Duodenal mucosa (tissue), 2 donors: Measurements from ENCODE around the gene CHRDL1.

ENCODE experiments used
- H3K27ac ChIP-seq: one replicate; pipeline ENCODE4 v1.7.0; 2013; ENCODE audit warnings: low read depth, low read length
- H3K27me3 ChIP-seq, 2 donors: one replicate each; pipeline ENCODE4 v1.7.0; 2013; ENCODE audit warnings: low read length in 2 of 2, control low read depth in 1 of 2; ENCODE audit not compliant: insufficient read depth in 2 of 2, control insufficient read depth in 1 of 2
- H3K36me3 ChIP-seq, 2 donors: one replicate each; pipeline ENCODE4 v1.7.0; 2013; ENCODE audit warnings: low read length in 2 of 2, control low read depth in 1 of 2; ENCODE audit not compliant: insufficient read depth in 2 of 2, control insufficient read depth in 1 of 2
- H3K4me1 ChIP-seq, 2 donors: one replicate each; pipeline ENCODE4 v1.7.0; 2013; ENCODE audit warnings: low read length in 2 of 2, control low read depth in 1 of 2; ENCODE audit not compliant: insufficient read depth in 2 of 2, control insufficient read depth in 1 of 2
- H3K4me3 ChIP-seq, 2 donors: one replicate each; pipeline ENCODE4 v1.7.0; 2013; ENCODE audit warnings: low read length in 2 of 2, low read depth in 1 of 2
- H3K9ac ChIP-seq, 2 donors: one replicate each; pipeline ENCODE4 v1.7.0; 2013; ENCODE audit warnings: low read length in 2 of 2, low read depth in 1 of 2
- H3K9me3 ChIP-seq, 2 donors: one replicate each; pipeline ENCODE4 v1.7.0; 2013; ENCODE audit warnings: low read length in 2 of 2, control low read depth in 1 of 2; ENCODE audit not compliant: control insufficient read depth in 1 of 2

Gene CHRDL1

GRCh38 chrX:110796407-110796697 lies 735 bp upstream of the CHRDL1 start:
- H3K27ac ChIP-seq = no peak overlapping the region
- H3K4me3 ChIP-seq = peak overlapping the region in 1 of 2 donors; percentile 40

GRCh38 chrX:110794601-110795000 lies 1.0 kb downstream of the CHRDL1 start:
- Histone ChIP-seq H3K4me3 (no peak overlapping the region), H3K27me3 (peaks cover 0 to 4% of the 10 kb centered on the region in 2 donors), H3K4me1 (no peaks in the 10 kb centered on the region), H3K36me3 (no peaks in the 10 kb centered on the region), H3K9ac (no peak overlapping the region), H3K27ac (no peak overlapping the region), H3K9me3 (no peaks in the 10 kb centered on the region)

More at GRCh38 chrX:110796407-110796697, 735 bp upstream of the CHRDL1 start:
- Histone ChIP-seq H3K9ac (no peak overlapping the region), H3K27me3 (peaks cover 0 to 4% of the 10 kb centered on the region in 2 donors), H3K4me1 (no peaks in the 10 kb centered on the region), H3K36me3 (no peaks in the 10 kb centered on the region), H3K9me3 (no peaks in the 10 kb centered on the region)

GRCh38 chrX:110791071-110791470 lies 4.5 kb downstream of the CHRDL1 start:
- Histone ChIP-seq H3K27me3 (no peaks in the 10 kb centered on the region), H3K36me3 (no peaks in the 10 kb centered on the region), H3K27ac (no peak overlapping the region)

GRCh38 chrX:110786486-110786885 lies 9.1 kb downstream of the CHRDL1 start:
- H3K27me3 ChIP-seq = no peaks in the 10 kb centered on the region

More at GRCh38 chrX:110791071-110791470, 4.5 kb downstream of the CHRDL1 start:
- Histone ChIP-seq H3K4me3 (no peak overlapping the region), H3K9me3 (no peaks in the 10 kb centered on the region), H3K4me1 (no peaks in the 10 kb centered on the region), H3K9ac (no peak overlapping the region)

GRCh38 chrX:110759785-110760184 lies 35.8 kb downstream of the CHRDL1 start:
- Histone ChIP-seq H3K9me3 (no peaks in the 10 kb centered on the region), H3K4me1 (no peaks in the 10 kb centered on the region), H3K9ac (no peak overlapping the region), H3K27ac (no peak overlapping the region), H3K27me3 (no peaks in the 10 kb centered on the region), H3K4me3 (no peak overlapping the region), H3K36me3 (no peaks in the 10 kb centered on the region)

More at GRCh38 chrX:110786486-110786885, 9.1 kb downstream of the CHRDL1 start:
- Histone ChIP-seq H3K27ac (no peak overlapping the region), H3K4me3 (no peak overlapping the region), H3K4me1 (no peaks in the 10 kb centered on the region), H3K9ac (no peak overlapping the region), H3K36me3 (no peaks in the 10 kb centered on the region), H3K9me3 (no peaks in the 10 kb centered on the region)

GRCh38 chrX:110758781-110759422 lies 36.7 kb downstream of the CHRDL1 start:
- Histone ChIP-seq H3K36me3 (no peaks in the 10 kb centered on the region), H3K4me3 (no peak overlapping the region), H3K9ac (no peak overlapping the region), H3K27ac (no peak overlapping the region), H3K4me1 (no peaks in the 10 kb centered on the region), H3K27me3 (no peaks in the 10 kb centered on the region), H3K9me3 (no peaks in the 10 kb centered on the region)

GRCh38 chrX:110755611-110756010 lies 40.0 kb downstream of the CHRDL1 start:
- Histone ChIP-seq H3K9me3 (no peaks in the 10 kb centered on the region), H3K9ac (no peak overlapping the region), H3K36me3 (no peaks in the 10 kb centered on the region), H3K4me3 (no peak overlapping the region), H3K27me3 (no peaks in the 10 kb centered on the region), H3K4me1 (no peaks in the 10 kb centered on the region), H3K27ac (no peak overlapping the region)

- Histone ChIP-seq H3K27me3 (no peaks in the 10 kb centered on the region), H3K4me1 (no peaks in the 10 kb centered on the region), H3K9me3 (no peaks in the 10 kb centered on the region), H3K4me3 (no peak overlapping the region), H3K9ac (no peak overlapping the region), H3K27ac (no peak overlapping the region), H3K36me3 (no peaks in the 10 kb centered on the region)
These were observed 40.6 kb downstream of the CHRDL1 start for GRCh38 chrX:110755061-110755460.

- Histone ChIP-seq H3K9me3 (no peaks in the 10 kb centered on the region), H3K36me3 (no peaks in the 10 kb centered on the region), H3K27me3 (no peaks in the 10 kb centered on the region), H3K4me3 (no peak overlapping the region), H3K9ac (no peak overlapping the region), H3K4me1 (no peaks in the 10 kb centered on the region), H3K27ac (no peak overlapping the region)
These were observed 45.0 kb downstream of the CHRDL1 start for GRCh38 chrX:110750526-110751189.

- Histone ChIP-seq H3K27ac (no peak overlapping the region), H3K4me3 (no peak overlapping the region), H3K27me3 (no peaks in the 10 kb centered on the region), H3K9me3 (no peaks in the 10 kb centered on the region), H3K4me1 (no peaks in the 10 kb centered on the region), H3K36me3 (no peaks in the 10 kb centered on the region), H3K9ac (no peak overlapping the region)
These were observed 47.3 kb downstream of the CHRDL1 start for GRCh38 chrX:110748256-110748806.
